H7 (cell line): ENCODE measurements around the gene KIF3B. TPM values are rescaled to one million over a fixed set of nuclear protein-coding genes. Genes with fewer than 3 reads are reported as not detected.
"Not testable (repeated sequence)": the region's sequence is repeated elsewhere in the genome, so short reads cannot be mapped to it uniquely, and the experiment has no call there.

Experiments used
- DNase-seq: peaks from one replicate; pipeline ENCODE4 v3.0.0; 2012
- H3K27me3 ChIP-seq: 2 replicates; pipeline ENCODE4 v1.6.0; 2011; ENCODE audit warnings: mild to moderate bottlenecking, low read length; ENCODE audit not compliant: control insufficient read depth, insufficient read depth
- H3K36me3 ChIP-seq: replicated peaks from 2 replicates; pipeline ENCODE4 v1.5.1; 2011; ENCODE audit warnings: low read length; ENCODE audit not compliant: control insufficient read depth, insufficient read depth
- H3K4me3 ChIP-seq: 2 replicates; pipeline ENCODE4 v1.5.1; 2011; ENCODE audit warnings: low read depth, mild to moderate bottlenecking, control low read depth, low read length, moderate library complexity; ENCODE audit not compliant: insufficient read depth
- total RNA-seq: library from RNA; depleted of rRNA; stranded (reverse); fragments of >200 nt; shearing (Covaris generic); gene quantifications from 2 replicates; pipeline ENCODE4 v1.2.3, GENCODE V29; 2014

KIF3B gene
- total RNA-seq, 1 experiment from 2014 or later, result 9.5 TPM

DNA sequence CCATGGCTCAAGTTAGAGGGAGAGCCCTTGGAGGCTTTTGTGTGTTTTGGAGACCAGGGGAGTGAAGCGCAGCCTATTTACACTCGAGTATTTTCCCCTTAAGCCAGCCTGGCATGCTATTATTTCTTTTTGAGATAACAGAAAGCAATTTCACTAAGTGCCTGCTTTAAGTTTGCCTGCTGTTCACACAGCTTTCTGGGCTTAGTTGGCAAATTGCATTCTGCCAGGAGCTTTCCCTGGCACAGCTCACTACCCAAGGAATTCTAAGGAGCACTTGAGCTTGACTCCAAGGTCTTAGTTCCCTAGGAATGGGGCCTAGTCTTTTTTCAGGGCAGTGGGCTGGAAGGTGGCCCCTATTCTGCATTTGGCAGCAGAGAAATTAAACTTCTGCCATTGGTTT, 61.7 kb downstream of the KIF3B start:
- Histone ChIP-seq H3K4me3 (no peak overlapping the region), H3K36me3 (no peaks in the 10 kb centered on the region), H3K27me3 (no peaks in the 10 kb centered on the region)
- no peak for DNase-seq

- not testable (repeated sequence) for H3K27me3 ChIP-seq, H3K36me3 ChIP-seq, H3K4me3 ChIP-seq, DNase-seq
Measured at GRCh38 chr20:32341053-32341452, 63.6 kb downstream of the KIF3B start.

GRCh38 chr20:32343439-32343838, 66.0 kb downstream of the KIF3B start:
- Histone ChIP-seq H3K4me3 (no peak overlapping the region), H3K27me3 (no peaks in the 10 kb centered on the region), H3K36me3 (no peaks in the 10 kb centered on the region)
- no peak for DNase-seq

GRCh38 chr20:32344835-32345506, 67.5 kb downstream of the KIF3B start:
- Histone ChIP-seq H3K36me3 (no peaks in the 10 kb centered on the region), H3K4me3 (no peak overlapping the region), H3K27me3 (no peaks in the 10 kb centered on the region)
- peak; percentile 30 for DNase-seq

DNA sequence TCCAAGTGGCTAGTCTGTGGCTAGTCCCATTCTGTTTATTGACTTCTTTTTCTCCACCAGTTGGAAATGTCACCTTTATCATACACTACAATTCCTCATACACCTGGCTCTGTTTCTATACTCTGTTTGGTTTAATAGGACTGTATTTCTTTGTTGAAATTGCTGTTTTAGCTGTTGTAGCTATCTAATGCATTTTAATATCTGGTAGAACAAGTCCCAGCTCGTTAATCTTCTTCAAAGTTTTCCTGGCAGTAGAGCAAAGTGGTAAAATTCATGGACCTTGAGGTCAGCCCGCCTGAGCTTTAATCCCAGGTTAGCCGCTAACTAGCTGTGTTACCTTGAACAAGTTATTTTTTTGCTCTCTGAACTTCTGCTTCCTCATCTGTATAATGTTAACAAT, 70.8 kb downstream of the KIF3B start:
- Histone ChIP-seq H3K27me3 (no peaks in the 10 kb centered on the region), H3K4me3 (no peak overlapping the region), H3K36me3 (no peaks in the 10 kb centered on the region)
- DNase-seq, result no peak

- H3K27me3 ChIP-seq, result no peaks in the 10 kb centered on the region
- no peak overlapping the region for H3K4me3 ChIP-seq
- H3K36me3 ChIP-seq, result no peaks in the 10 kb centered on the region
- no peak for DNase-seq
Measured at GRCh38 chr20:32350421-32350820, 73.0 kb downstream of the KIF3B start.

GRCh38 chr20:32352121-32352720, 74.8 kb downstream of the KIF3B start:
- DNase-seq, result no peak
- no peak overlapping the region for H3K4me3 ChIP-seq
- no peaks in the 10 kb centered on the region; the same call in 1 of the 2 replicates for H3K27me3 ChIP-seq
- no peaks in the 10 kb centered on the region for H3K36me3 ChIP-seq

GRCh38 chr20:32353848-32354496, 76.5 kb downstream of the KIF3B start:
- DNase-seq, result no peak
- Histone ChIP-seq H3K4me3 (no peak overlapping the region), H3K27me3 (no peaks in the 10 kb centered on the region; the same call in 1 of the 2 replicates), H3K36me3 (no peaks in the 10 kb centered on the region)

GRCh38 chr20:32354592-32355416, 77.4 kb downstream of the KIF3B start:
- H3K27me3 ChIP-seq, result peaks cover 3% of the 10 kb centered on the region; the same call in 1 of the 2 replicates
- no peak for DNase-seq

GRCh38 chr20:32355417-32355841, 78.0 kb downstream of the KIF3B start:
- Histone ChIP-seq H3K36me3 (no peaks in the 10 kb centered on the region), H3K27me3 (peaks cover 10% of the 10 kb centered on the region), H3K4me3 (no peak overlapping the region)
- no peak for DNase-seq

More at GRCh38 chr20:32354592-32355416, 77.4 kb downstream of the KIF3B start:
- Histone ChIP-seq H3K36me3 (no peaks in the 10 kb centered on the region), H3K4me3 (no peak overlapping the region)

- H3K4me3 ChIP-seq, H3K36me3 ChIP-seq, DNase-seq: not testable (repeated sequence)
- peaks cover 15% of the 10 kb centered on the region for H3K27me3 ChIP-seq
Measured at GRCh38 chr20:32355907-32356621, 78.6 kb downstream of the KIF3B start.

DNA sequence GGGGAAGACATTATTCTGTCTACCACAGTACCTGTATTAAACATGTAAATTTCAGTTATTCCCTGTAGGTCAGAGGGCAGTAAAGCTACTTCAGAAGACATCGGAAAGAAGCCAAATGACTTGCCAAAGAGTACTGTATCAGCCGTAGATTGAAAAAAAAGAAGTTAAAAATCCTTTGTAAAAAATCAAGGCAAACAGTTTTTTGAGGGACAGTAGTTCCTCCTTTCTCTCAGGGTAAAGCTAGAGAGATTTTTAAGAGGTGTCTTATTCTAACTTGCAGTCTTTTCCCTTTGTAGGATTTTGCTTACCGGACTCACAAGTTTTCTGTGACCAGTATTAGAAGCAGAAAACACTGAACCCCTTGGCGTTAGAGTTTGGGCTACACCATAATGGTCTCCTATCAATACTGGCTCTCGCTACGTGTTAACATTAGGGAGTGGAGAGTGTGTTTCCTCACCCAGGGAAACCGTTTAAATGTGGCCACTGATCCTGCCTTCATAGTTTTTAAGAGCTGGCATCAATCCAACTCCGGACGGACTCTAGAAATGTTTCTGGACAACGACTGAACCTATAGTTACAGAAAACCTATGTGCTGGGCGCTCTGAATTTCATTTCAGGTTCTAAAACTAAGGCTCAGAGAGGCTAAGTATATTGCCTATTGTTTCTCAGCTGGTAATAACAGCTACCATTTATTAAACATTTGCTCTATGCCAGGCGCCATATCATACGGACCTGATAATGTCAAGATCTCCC, 79.3 kb downstream of the KIF3B start:
- H3K27me3 ChIP-seq, result peaks cover 17% of the 10 kb centered on the region
- DNase-seq, result no peak
- H3K4me3 ChIP-seq, result no peak overlapping the region
- no peaks in the 10 kb centered on the region for H3K36me3 ChIP-seq

GRCh38 chr20:32357375-32357868, 80.0 kb downstream of the KIF3B start:
- peak; percentile 26 for DNase-seq
- Histone ChIP-seq H3K27me3 (peaks cover 20% of the 10 kb centered on the region), H3K4me3 (peak overlapping the region; percentile 71), H3K36me3 (no peaks in the 10 kb centered on the region)
